Testis (tissue), 3 donors: ENCODE measurements around the gene PSMB2. TPM values are rescaled to one million over a fixed set of nuclear protein-coding genes. Genes with fewer than 3 reads are reported as not detected.

Experiments used
- DNase-seq: peaks from one replicate; pipeline ENCODE4 v3.0.0-alpha.2; 2019
- H3K27ac ChIP-seq, 2 donors: fragments of 200-600 bp; sonication (generic); one replicate each; pipeline ENCODE4 v1.5.1; 2019
- H3K27me3 ChIP-seq: fragments of 200-600 bp; sonication (generic); one replicate; pipeline ENCODE4 v1.5.1; 2019
- H3K36me3 ChIP-seq: fragments of 200-600 bp; sonication (generic); one replicate; pipeline ENCODE4 v1.5.1; 2017; ENCODE audit warnings: low read depth; ENCODE audit errors: missing control alignments
- H3K4me1 ChIP-seq: fragments of 200-600 bp; sonication (generic); one replicate; pipeline ENCODE4 v1.5.1; 2019
- H3K4me3 ChIP-seq, 2 donors: fragments of 200-600 bp; sonication (generic); one replicate each; pipeline ENCODE4 v1.5.1; 2017 to 2019
- H3K9me3 ChIP-seq: fragments of 200-600 bp; sonication (generic); one replicate; pipeline ENCODE4 v1.5.1; 2017
- CTCF ChIP-seq, 3 experiments: fragments of 450-650 bp in 2 of 3; fragments of 200-600 bp in 1 of 3; sonication (generic) in 1 of 3; IDR thresholded peaks; one replicate each; pipeline ENCODE4 v1.5.1; 2016 to 2019; ENCODE audit warnings: antibody characterized with exemption in 3 of 3, mild to moderate bottlenecking in 2 of 3, moderate library complexity in 1 of 3
- POLR2A ChIP-seq: fragments of 450-650 bp; IDR thresholded peaks from one replicate; pipeline ENCODE4 v1.6.1; 2017; ENCODE audit warnings: antibody characterized with exemption, mild to moderate bottlenecking, moderate library complexity
- WGBS, 2 donors: methylation state at CpG; one replicate each; pipeline ENCODE4 v1.1.5; 2018; 5-methylcytosine and 5-hydroxymethylcytosine counted together
- intact Hi-C: fragments of 100-400 bp; cut with DNase I; formaldehyde crosslinking; loops from one replicate; pipeline ENCODE4 v1.15.1; 2023; ENCODE audit warnings: low total_unique reads
- polyA plus RNA-seq: library from polyadenylated mRNA; stranded (reverse); fragments of 350-450 nt; fragmentation: Illumina TruSeq; extraction: RNeasy Lipid Tissue Mini Kit (QIAGEN cat#74804); gene quantifications from one replicate; pipeline ENCODE4 v1.2.3, GENCODE V29; 2014; ENCODE audit warnings: low read depth, low replicate concordance; ENCODE audit not compliant: insufficient read depth
- total RNA-seq, 2 donors: library from RNA; depleted of rRNA; stranded (reverse); fragments of >200 nt; gene quantifications; one replicate each; pipeline ENCODE4 v1.2.3, GENCODE V29; 2016

PSMB2 gene
- total and polyA plus RNA-seq, 3 donors from 2014 or later, result 46.8 to 59.9 (median 50.1) TPM

- no peak for DNase-seq
- intact Hi-C loops, result no loop called here
- 93 to 94% methylated on average over 8 of the region's 8 CpGs for WGBS, 2 donors
- no peak for TF ChIP-seq POLR2A
- TF ChIP-seq CTCF (IDR thresholded peaks at IDR 0.05), result no peak
- Histone ChIP-seq H3K4me1 (no peaks in the 10 kb centered on the region), H3K27me3 (no peaks in the 10 kb centered on the region), H3K27ac (no peak overlapping the region), H3K9me3 (no peaks in the 10 kb centered on the region), H3K36me3 (no peaks in the 10 kb centered on the region), H3K4me3 (no peak overlapping the region)
Observed at GRCh38 chr1:35571263-35571662, 70.1 kb downstream of the PSMB2 start.

GRCh38 chr1:35570589-35571137 lies 70.7 kb downstream of the PSMB2 start:
- Histone ChIP-seq H3K27me3 (no peaks in the 10 kb centered on the region), H3K9me3 (no peaks in the 10 kb centered on the region), H3K4me3 (no peak overlapping the region), H3K4me1 (no peaks in the 10 kb centered on the region), H3K27ac (no peak overlapping the region), H3K36me3 (no peaks in the 10 kb centered on the region)
- 92 to 93% methylated on average over 10 of the region's 10 CpGs for WGBS, 2 donors
- DNase-seq, result no peak
- intact Hi-C loops, result no loop called here
- TF ChIP-seq POLR2A (no peak), CTCF (IDR thresholded peaks at IDR 0.05) (no peak)

- H3K27ac ChIP-seq, result no peak overlapping the region
- WGBS, 2 donors, result 68 to 83% methylated on average over 1 of the region's 1 CpG
- H3K9me3 ChIP-seq, result no peaks in the 10 kb centered on the region
- H3K27me3 ChIP-seq, result no peaks in the 10 kb centered on the region
- DNase-seq, result no peak
- H3K4me3 ChIP-seq, result no peak overlapping the region
- no peaks in the 10 kb centered on the region for H3K36me3 ChIP-seq
- no peaks in the 10 kb centered on the region for H3K4me1 ChIP-seq
- TF ChIP-seq POLR2A (no peak), CTCF (IDR thresholded peaks at IDR 0.05) (no peak)
- intact Hi-C loops, result no loop called here
Observed at GRCh38 chr1:35569936-35570335, 71.4 kb downstream of the PSMB2 start.

- peak; percentile 79 for DNase-seq
- Histone ChIP-seq H3K36me3 (no peaks in the 10 kb centered on the region), H3K9me3 (no peaks in the 10 kb centered on the region), H3K27me3 (no peaks in the 10 kb centered on the region), H3K4me3 (no peak overlapping the region), H3K27ac (no peak overlapping the region), H3K4me1 (no peaks in the 10 kb centered on the region)
- TF ChIP-seq POLR2A, result no peak
- peak; percentile 70 to 86 (median 78) for TF ChIP-seq CTCF (IDR thresholded peaks at IDR 0.05)
- WGBS, 2 donors, result 31% methylated on average over 4 of the region's 4 CpGs
- intact Hi-C loops, result no loop called here
Observed at GRCh38 chr1:35568975-35569395, 72.3 kb downstream of the PSMB2 start.

GRCh38 chr1:35567947-35568558 lies 73.3 kb downstream of the PSMB2 start:
- intact Hi-C loops, result no loop called here
- Histone ChIP-seq H3K4me1 (no peaks in the 10 kb centered on the region), H3K4me3 (no peak overlapping the region), H3K27ac (no peak overlapping the region), H3K27me3 (no peaks in the 10 kb centered on the region), H3K9me3 (no peaks in the 10 kb centered on the region), H3K36me3 (no peaks in the 10 kb centered on the region)
- DNase-seq, result no peak
- 78 to 80% methylated on average over 9 of the region's 9 CpGs for WGBS, 2 donors
- TF ChIP-seq CTCF (IDR thresholded peaks at IDR 0.05) (no peak), POLR2A (no peak)
